Activated CD8-positive, alpha-beta memory T cell treated with anti-CD3 and anti-CD28 coated beads, Interleukin-2, amount 50 U/mL, for 4 hours (primary cell): ENCODE data around the gene TNFSF8.

Experiments
- DNase-seq: peaks from one replicate; pipeline ENCODE4 v3.0.0-alpha.2; 2020

TNFSF8 gene

DNA sequence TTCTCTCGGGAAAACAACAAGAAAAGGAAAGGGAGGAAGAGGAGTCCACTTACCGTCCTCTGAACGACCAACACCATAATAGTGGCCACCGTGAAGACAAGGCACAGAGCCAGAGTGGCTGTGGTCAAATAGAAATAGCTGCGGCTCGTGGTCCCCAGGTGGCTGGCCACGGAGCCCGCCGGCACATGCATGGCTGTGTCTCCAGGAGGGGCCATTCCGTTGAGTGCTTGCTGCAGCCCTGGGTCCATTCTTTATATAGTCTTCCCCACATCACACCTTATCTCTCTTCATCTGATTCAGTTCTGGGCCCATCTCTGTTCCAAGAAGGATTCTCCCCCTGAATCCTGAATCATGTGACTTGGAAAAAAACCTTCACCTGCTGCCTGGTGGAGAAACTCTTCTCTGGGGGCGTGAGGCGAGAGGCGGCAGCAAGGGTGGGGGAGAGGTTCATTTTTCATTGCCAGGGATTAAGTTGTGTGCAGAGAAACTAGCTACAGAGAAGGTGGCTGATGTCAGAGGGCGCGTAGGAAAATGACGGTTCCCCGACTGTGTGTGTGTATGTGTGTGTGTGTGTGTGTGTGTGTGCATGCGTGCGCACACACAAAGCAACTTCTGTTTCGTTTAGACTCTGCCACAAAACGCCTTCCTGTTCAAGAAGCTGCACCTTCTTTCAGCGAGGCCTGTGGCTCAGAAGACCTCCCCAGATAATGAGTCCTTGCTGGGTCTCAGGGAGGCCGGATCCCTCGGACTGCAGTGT lies at the start of gene TNFSF8:
TNFSF8 (minus strand) TSS at position 536 of the 757 bp plus-strand sequence; CDS start at position 248, 288 bp downstream.
- peak; percentile 76 for DNase-seq

DNA sequence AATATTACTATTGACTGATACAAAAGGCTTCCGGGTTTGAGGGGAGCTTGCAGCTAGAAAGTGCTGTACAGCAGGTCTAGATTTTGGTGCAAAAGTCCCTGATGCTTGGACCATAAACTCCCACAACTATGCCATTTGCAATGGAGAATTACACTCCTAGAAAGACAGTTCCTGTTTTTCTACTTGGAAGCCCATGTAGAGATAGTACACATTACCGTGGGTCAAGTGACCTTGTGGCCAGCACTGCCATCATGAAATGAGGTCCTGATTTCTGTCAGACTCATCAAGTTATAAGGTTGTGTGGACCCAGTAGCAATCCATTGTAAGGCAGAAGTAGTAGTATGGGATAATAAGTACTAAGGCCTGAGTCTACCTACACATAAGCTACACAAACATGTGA lies 42.8 kb upstream of the TNFSF8 start:
- DNase-seq, result no peak

DNA sequence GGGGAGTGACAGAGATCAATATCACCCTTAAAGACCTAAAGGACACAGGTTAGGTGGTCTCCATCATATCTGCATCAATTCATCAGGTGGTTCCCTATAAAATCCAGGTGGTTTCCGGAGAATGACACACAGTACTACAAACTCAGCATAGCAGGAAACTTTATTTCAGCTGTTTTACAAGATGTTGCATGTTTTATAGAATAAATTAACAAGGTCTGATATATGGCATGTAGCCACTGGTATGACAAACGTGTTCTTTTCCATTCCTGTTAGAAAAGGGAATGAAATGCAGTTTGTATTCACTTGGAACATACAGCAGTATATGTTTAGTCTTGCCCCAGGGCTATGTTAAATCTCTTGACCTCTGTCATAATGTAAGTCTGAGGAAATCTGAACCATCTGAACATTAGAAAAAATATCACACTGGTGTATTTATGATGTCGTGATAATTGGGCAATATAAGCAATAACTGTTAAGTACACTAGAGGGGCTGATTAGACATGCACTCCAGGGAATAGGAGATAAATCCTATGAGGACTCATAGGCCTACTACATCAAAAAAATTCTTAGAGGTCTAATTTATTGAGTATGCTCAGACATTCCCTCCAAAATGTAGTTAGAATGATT lies 42.2 kb upstream of the TNFSF8 start:
- no peak for DNase-seq

DNA sequence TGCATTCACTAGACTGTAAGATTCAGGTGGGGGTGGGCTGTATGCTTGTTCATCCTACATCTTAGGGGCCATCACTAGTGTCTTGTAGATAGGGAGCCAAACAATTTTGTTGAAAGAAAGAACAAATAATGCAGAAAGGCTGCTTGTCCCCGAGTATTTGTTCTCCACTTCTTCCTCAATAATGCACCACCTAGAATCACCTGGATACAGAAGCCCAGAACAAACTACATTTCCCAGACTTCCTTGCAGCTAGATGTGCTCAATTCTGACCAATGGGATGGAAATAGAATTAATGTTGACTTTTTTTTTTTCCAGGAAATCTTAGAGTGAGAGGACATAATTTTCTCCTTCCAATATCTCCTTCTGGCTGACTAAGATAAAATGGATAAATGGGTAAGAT lies 38.9 kb upstream of the TNFSF8 start:
- DNase-seq, result no peak

GRCh38 chr9:114968671-114969070 lies 38.3 kb upstream of the TNFSF8 start:
- DNase-seq, result no peak

- no peak for DNase-seq
Measured at GRCh38 chr9:114965564-114965963, 35.2 kb upstream of the TNFSF8 start.

DNA sequence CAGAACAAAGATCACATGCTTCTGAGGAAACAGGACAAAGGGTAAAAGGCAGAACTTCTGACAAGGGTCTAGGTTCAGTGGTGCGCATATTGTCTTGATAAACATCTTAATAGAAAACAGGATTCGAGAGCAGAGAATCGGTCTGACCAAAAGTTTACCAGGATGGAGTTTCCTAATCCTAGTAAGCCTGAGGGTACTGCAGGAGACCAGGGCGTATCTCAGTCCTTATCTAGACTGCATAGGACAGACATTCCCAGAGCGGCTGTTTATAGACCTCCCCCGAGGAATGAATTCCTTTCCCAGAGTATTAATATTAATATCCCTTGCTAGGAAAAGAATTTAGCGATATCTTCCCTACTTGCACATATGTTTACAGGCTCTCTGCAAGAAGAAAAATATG lies 32.4 kb upstream of the TNFSF8 start:
- no peak for DNase-seq

- no peak for DNase-seq
Measured at GRCh38 chr9:114960276-114960675, 29.9 kb upstream of the TNFSF8 start.

- DNase-seq, result no peak
Measured at GRCh38 chr9:114958844-114959235, 28.4 kb upstream of the TNFSF8 start.

- DNase-seq, result peak; percentile 26
Measured at GRCh38 chr9:114958021-114958843, 27.8 kb upstream of the TNFSF8 start.

DNA sequence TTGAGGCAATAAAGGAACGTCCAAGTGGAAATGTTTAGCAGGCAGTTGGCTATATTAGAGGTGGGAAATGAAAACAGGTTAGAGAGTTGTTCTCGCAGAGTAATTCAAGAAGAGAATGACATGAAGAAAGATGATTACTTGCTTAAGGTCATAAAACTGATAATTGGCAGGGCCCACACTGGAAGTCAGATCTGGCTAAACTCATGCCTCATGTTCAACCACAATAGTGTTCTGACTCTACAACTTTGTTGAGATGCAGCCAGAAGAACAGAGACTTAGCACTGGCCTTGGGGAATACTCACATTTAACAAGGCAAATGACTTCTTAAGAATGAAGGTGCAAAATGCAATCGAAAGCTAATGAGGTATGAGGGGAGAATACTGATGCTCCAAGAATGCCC lies 27.2 kb upstream of the TNFSF8 start:
- DNase-seq, result no peak

DNA sequence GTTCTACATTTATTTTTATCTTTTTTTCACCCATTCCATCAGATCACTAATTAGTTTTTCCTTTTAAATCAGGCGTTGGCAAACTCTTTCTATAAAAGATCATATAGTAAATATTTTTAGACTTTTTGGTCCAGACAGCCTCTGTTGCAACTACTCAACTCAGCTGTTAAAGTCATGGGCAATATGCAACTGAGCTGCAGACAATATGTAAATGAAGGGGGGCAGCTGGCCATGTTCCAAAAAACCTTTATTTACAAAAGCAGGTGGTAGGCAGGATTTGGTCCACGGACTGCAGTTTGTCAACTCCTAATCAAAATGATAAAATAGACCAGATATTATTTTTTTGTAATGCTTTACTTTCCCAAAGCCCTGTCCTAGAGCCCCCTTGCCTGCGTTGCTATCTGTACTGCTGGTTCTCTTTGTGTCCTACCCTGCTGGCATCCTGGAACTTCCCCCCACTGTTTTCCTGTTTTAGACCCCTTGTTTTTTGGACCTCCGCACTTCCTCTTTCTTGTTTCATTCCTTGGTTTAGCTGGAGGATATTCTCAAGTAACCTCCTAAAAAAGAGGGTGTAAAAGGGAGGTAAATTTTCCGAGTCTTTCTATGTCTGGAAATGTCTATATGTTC lies 24.7 kb upstream of the TNFSF8 start:
- DNase-seq, result no peak

DNA sequence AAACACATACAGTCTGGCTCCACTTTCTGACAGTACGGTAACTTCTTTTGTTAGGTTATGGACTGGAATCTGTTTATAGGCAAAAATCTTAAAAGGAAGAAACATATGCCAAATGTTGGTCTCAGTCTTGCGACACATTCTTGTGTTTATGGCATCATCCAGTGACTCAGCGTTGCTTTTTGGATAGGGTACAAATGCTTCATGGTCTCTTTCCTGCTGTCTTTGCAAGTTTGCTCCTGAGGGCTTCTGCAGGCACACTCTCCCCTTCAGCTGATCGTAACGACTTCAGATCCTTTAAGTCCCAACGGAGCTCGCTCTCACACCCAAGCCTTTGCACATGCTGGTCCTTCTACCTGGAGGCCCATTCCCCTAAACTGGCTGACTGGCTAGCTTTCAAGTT lies 23.6 kb upstream of the TNFSF8 start:
- no peak for DNase-seq

DNA sequence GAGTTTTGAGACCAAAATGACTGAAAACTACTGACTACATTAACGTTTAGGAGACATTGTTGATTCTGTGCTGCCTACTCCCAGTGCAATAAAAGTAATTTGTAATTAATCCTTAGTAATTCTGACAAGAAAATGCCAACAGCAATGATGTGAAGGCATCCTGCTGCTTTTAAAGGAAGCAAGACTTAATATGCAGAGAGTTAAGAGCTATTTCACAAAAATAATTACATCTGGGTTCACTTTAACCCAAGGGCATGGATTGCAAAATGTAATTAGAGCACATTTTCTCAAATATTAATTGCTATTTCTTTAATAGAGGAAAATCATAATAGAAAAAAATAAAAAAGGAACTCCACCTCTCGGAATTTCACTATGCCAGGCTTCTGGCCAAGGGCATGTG lies 22.7 kb upstream of the TNFSF8 start:
- DNase-seq, result no peak

DNA sequence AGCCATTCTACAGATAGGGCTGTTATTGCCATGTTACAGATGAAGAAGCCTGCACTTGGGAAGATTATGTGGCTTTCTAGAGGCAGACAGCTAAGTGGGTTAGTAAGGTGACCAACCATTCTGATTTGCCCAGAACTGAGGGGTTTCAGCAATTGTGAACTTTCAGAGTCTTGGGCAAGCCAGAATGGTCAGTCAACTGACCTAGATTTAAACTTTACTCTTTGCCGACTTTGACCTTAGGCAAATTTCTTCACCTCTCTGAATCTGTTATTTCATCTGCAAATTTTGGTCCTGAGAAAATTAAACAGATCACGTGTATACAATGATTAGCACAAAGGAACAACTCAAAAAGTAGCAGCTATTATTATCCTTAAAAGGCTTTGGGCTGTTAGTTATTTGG lies 20.4 kb upstream of the TNFSF8 start:
- DNase-seq, result no peak

DNA sequence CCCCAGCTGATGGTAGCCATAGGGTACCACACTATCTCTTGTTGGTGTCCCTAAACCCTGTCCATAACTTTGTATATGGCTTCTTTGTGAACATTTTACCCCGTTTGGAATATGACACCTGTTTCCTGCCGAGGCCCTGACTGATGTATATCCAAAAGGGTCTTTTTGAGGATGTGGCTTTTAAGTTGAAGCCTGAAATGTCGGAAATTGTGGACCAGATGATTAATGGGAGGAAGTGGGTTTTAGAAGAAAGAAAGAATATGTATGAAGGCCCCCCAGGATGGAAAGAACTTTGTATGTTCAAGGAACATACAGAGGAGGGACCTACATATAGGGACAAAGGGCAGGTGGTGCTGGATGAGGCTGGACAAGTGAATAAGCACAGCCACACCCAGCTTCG lies 16.7 kb upstream of the TNFSF8 start:
- DNase-seq, result no peak

DNA sequence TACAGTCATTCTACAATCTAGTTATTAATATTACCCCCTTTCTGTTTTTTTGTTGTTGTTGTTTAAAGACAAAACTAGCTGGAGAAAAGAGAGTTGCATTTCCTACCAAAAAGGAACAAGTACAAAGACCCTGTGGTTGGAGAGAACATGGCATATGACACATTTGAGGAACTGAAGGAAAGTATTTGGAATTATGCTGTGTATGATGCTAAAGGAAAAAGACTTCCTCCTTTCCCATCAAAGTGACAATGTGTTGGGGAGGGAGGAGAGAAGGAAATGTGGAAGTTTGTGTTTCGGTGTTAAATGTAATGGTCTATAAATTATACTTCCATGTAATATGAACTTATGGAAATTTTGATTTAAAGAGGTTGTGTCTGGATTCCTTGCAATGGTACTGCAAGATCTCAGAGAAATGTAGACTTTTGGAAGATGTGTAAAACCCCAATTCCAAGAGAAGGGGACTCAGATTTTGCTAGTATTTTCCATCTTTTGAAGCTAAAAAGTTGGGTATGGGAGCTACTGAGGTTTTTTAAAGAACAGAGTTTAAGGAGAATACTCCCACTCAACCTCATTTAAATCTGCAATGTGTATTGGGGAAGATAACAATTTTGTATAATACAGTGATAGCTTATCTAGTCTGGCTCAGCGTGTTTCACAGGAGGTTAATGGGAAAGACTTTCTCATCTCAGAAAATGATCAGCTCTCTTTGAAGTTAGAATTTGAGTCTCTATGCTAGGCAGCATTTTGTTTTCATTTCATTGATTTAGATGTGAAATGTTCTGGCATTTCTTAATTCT lies 15.4 kb upstream of the TNFSF8 start:
- DNase-seq, result no peak

- no peak for DNase-seq
Measured at GRCh38 chr9:114941376-114941775, 11.0 kb upstream of the TNFSF8 start.

DNA sequence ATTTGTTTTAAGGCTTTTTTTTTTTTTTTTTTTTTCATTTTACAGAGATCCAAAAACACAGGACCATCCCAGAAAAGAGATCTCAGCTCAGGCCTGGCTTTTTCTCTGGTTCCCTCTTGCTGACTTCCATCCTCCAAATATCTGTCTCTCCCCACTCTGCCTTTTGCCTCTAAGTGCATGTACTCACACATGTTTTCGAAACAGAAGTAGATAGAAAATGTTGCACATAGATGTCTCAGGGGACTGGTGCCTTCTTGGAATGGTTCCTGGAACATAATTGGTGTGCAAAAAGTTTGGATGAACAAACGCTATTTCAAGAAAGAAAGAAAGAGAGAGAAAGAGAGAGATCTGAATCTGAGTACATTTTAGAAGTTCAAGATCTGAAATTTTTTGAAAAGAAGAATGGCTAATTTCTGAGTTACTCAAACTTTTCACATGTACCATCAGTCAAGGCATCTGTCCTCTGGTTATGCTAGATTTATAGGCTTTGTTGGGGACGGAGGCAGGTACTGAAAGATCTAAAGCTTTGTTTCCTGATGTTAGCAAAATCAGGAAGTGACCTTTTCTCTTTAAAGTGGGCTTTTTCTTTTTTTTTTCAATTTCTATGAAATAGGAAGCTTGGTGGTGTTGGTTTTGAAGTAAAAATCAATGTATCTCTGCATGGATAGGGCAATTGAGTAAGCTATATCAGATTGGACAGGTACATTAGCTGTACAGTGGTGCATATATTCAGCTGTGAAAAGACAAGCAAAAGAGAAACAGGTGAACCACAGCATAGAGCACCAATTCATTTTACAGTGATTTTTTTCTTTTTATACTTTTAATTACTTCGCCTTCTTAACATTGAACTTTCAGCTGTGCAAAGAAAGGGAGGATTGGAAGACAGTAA lies 8.5 kb upstream of the TNFSF8 start:
- DNase-seq, result no peak

- DNase-seq, result no peak
Measured at GRCh38 chr9:114937516-114937915, 7.1 kb upstream of the TNFSF8 start.

GRCh38 chr9:114936581-114936980 lies 6.2 kb upstream of the TNFSF8 start:
- DNase-seq, result no peak

DNA sequence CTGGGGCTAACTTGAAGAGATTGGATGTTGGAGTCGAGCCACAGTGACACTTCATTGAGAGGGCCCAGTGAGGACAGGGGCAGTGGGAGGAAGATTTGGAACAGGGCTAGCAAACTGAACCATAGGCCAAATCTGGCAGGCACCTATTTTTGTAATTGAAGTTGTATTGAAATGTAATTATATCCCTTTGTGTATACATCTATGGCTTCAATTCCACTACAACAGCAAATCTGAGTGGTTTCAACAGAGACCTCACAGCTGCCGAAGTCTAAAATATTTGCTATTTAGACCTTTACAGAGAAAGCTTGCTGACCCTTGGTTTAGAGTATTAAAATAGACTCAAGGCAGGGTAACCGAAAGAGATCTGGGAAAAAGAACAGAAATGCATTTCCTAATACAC lies 4.7 kb upstream of the TNFSF8 start:
- DNase-seq, result no peak
